Naive thymus-derived CD8-positive, alpha-beta T cell (primary cell): Measurements from ENCODE around the gene ARID1B. TPM values are rescaled to one million over a fixed set of nuclear protein-coding genes. Genes with fewer than 3 reads are reported as not detected.

Experiments
- ATAC-seq, 2 donors: fragments of 150-1000 bp; cut with Tn5 transposase in 1 of 2; sonication (Bioruptor Pico), chemical (Tn5 transposase) in 1 of 2; 1 replicate in 1 of 2; 2 replicates in 1 of 2; pipeline ENCODE4 v1.10.0; 2021; ENCODE audit warnings: mild to moderate bottlenecking in 2 of 2, moderate library complexity in 2 of 2
- POLR2A ChIA-PET: fragments of 350-600 bp; sonication (Branson Sonifier 250); formaldehyde crosslinking; loops from one replicate; lab custom pipeline; 2021; ENCODE audit warnings: antibody characterized with exemption; lab: Charles Lee
- DNase-seq, 10 donors: peaks; one replicate each; pipeline versions ENCODE4 v3.0.0 to v3.0.0-alpha.2; 2020 to 2022
- H3K27ac Mint-ChIP-seq, 10 donors: one replicate each; pipeline ENCODE4 v1.8.0; 2020 to 2022; ENCODE audit warnings: mild to moderate bottlenecking in 10 of 10, mixed read lengths in 10 of 10, moderate library complexity in 4 of 10, inconsistent platforms in 1 of 10
- H3K27me3 Mint-ChIP-seq, 5 donors: one replicate each; pipeline ENCODE4 v1.8.0; 2021 to 2022; ENCODE audit warnings: mixed read lengths in 5 of 5
- H3K36me3 Mint-ChIP-seq, 3 donors: one replicate each; pipeline ENCODE4 v1.8.0; 2020 to 2022; ENCODE audit warnings: mixed read lengths in 3 of 3, mild to moderate bottlenecking in 2 of 3, inconsistent platforms in 1 of 3
- H3K4me1 Mint-ChIP-seq, 4 donors: one replicate each; pipeline ENCODE4 v1.8.0; 2021 to 2022; ENCODE audit warnings: mixed read lengths in 4 of 4
- H3K4me3 Mint-ChIP-seq, 10 donors: one replicate each; pipeline ENCODE4 v1.8.0; 2020 to 2022; ENCODE audit warnings: mild to moderate bottlenecking in 10 of 10, mixed read lengths in 10 of 10, moderate library complexity in 6 of 10, inconsistent platforms in 1 of 10
- H3K9me3 Mint-ChIP-seq, 9 donors: one replicate each; pipeline ENCODE4 v1.8.0; 2020 to 2022; ENCODE audit warnings: mixed read lengths in 9 of 9, mild to moderate bottlenecking in 3 of 9, inconsistent platforms in 1 of 9, moderate library complexity in 1 of 9
- polyA plus RNA-seq, 3 donors: library from polyadenylated mRNA; unstranded; fragments of 300-500 nt; fragmentation: Illumina TruSeq; gene quantifications; one replicate each; pipeline ENCODE4 v1.2.3, GENCODE V29; 2021
- total RNA-seq, 8 experiments: library from RNA in 2 of 8; stranded (reverse) in 2 of 8; gene quantifications; one replicate each; pipeline ENCODE4 v1.2.3 and lab custom pipeline; 2021 to 2026

ARID1B gene
- total and polyA plus RNA-seq, 5 experiments from 2014 or later, result 9.0 to 122 (median 18.6) TPM

DNA sequence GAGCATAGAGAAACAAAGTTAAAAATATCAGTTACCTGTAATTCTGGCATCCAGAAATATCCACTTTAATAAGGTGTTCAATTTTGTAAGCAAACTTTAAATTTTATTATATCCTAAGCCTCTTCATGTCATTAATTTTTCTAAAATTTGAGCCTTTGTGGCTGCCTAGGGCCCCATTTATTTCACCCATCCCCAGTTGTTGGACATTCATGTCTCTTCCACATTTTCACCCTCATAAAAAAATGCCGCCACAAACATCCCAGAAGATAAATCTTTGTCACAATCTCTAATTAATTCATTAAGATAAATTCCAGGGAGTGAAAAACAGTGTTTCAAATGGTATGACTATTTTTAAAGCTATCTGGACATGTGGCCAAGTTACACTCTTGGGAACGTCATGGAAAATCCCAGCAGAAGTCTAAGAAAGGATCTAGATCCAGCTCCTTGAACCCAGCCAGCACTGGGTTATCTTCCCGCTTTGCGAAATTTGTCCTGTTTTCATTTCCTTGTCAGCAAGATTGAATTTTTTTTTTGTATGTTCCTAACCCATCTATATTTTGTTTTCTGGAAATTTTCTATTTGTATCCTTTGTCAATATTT is 448.9 kb downstream of the ARID1B start:
- DNase-seq, result no peak
- Mint-ChIP-seq H3K4me3 (no peak overlapping the region), H3K27ac (no peak overlapping the region), H3K36me3 (no peaks in the 10 kb centered on the region), H3K4me1 (peaks cover 21 to 51% (median 43%) of the 10 kb centered on the region in 4 donors), H3K9me3 (no peaks in the 10 kb centered on the region), H3K27me3 (peaks cover 0 to 23% (median 9%) of the 10 kb centered on the region in 5 donors)
- POLR2A ChIA-PET, result interaction anchor here (1.9 kb wide), 1 partner anchor 48 kb away, joined by 7 read pairs; no protein-coding TSS in a partner anchor
- ATAC-seq, result no peak

DNA sequence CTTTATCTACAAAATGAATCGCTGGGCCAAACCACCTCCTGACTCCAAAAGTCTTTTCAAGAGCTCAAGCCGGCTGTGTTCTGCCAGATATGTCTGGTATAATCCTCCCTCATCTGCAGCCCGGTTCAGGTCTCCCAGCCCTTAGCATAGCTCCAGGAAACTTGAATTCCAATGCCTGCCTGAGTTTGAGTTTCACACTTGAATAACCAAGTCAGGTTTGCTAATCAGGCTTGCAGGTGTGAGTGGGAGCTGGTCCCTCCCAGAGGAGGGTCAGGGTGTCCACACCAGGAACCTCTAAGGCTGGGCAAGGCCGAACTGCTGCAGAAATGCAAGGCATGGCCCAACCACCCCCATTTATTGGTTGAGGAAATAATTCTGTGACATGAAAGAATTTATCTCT is 449.6 kb downstream of the ARID1B start:
- Mint-ChIP-seq H3K27ac (no peak overlapping the region), H3K4me1 (peaks cover 16 to 45% (median 38%) of the 10 kb centered on the region in 4 donors), H3K4me3 (peak overlapping the region in 1 of 10 donors; percentile 26), H3K27me3 (peaks cover under 1 to 29% (median 13%) of the 10 kb centered on the region in 5 donors), H3K36me3 (no peaks in the 10 kb centered on the region), H3K9me3 (no peaks in the 10 kb centered on the region)
- DNase-seq (no peak), ATAC-seq (no peak)
- POLR2A ChIA-PET, result interaction anchor here (1.9 kb wide), 1 partner anchor 48 kb away, joined by 7 read pairs; no protein-coding TSS in a partner anchor

DNA sequence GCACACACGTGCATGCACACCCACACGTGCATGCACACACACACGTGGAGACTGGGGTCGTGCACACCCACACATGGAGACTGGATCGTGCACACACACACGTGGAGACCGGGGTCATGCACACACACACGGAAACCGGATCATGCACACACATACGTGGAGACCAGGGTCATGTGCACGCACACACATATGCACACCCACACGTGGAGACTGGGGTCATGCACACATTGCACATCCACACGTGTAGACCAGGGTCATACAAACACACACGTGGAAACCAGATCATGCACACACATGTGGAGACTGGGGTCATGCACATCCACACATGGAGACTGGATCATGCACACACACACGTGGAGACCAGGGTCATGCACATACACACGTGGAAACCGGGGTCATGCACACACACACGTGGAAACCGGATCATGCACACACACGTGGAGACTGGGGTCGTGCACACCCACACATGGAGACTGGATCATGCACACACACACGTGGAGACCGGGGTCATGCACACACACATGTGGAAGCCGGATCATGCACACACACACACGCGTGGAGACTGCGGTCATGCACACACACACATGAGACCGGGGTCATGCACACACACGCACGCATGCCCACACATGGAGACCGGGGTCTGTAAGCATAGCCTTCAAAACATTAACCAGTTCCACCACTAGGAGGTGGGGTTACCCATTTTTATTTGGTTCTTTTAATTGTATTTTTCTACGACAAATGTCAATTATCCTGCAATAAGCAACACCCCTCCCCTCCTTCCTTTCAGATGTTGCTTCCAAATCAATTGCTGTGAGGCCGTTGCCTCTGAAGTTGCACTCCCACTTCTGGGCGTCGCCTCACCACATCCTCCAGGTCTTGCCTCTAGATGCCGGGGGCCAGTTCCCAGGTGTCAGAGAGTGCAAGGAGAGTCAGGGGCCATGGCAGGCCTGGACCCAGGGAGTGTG is 450.3 kb downstream of the ARID1B start:
- Mint-ChIP-seq H3K4me3 (peak overlapping the region in 5 of 10 donors; percentile 15 to 62 (median 38)), H3K9me3 (no peaks in the 10 kb centered on the region), H3K36me3 (no peaks in the 10 kb centered on the region), H3K27ac (peak overlapping the region in 4 of 10 donors; percentile 5 to 69 (median 52)), H3K4me1 (peaks cover 13 to 39% (median 33%) of the 10 kb centered on the region in 4 donors), H3K27me3 (peaks cover 4 to 32% (median 14%) of the 10 kb centered on the region in 5 donors)
- POLR2A ChIA-PET, result interaction anchor here (1.5 to 1.9 kb wide), 2 partner anchors 46 to 47 kb away, joined by 5 to 7 read pairs; no protein-coding TSS in a partner anchor
- ATAC-seq (peak; percentile 49 to 69), DNase-seq (peak in 3 of 10 donors; percentile 28 to 35 (median 28))

DNA sequence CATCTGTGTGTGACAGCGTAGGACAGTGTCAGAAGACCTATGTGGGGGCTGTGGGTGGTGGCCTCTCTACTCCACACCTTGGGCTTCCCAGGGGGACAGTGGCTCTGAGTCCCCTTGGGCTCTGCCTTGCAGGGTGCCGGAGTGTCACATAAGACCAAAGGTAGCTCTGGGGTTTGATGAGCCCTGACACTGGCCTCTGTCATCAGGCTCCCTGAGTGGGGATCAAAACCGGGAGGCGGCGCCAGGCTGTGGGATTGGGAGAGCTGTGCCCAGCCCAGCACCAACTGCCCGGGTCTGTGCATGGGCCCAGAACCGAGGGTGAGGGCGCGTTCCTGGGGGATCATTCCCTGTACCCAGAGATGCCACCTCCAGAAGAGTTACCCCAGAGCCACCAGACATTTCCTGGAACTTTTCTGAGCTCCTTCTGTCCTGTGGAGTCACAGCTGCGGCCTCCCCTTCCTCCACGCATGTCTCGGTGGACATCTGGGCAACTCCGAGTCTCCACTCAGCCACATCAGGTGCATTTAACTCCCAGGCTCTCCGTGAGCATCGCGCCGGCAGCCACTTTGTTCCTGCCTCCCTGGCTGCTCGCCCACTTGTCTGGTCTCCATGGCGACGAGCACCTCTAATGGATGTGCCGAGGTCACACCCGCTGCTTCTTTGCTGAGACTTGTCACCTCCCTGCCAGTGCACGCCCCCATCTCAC is 451.4 kb downstream of the ARID1B start:
- Mint-ChIP-seq H3K36me3 (no peaks in the 10 kb centered on the region), H3K4me3 (peak overlapping the region in 2 of 10 donors; percentile 16 to 34), H3K4me1 (peaks cover 6 to 28% (median 23%) of the 10 kb centered on the region in 4 donors), H3K27me3 (peaks cover 11 to 38% (median 22%) of the 10 kb centered on the region in 5 donors), H3K9me3 (no peaks in the 10 kb centered on the region), H3K27ac (peak overlapping the region in 6 of 10 donors; percentile 23 to 60 (median 52))
- POLR2A ChIA-PET, result interaction anchor here (1.5 kb wide), 1 partner anchor 45 kb away, joined by 5 read pairs; no protein-coding TSS in a partner anchor
- DNase-seq (no peak), ATAC-seq (peak; percentile 23 to 33)

GRCh38 chr6:157229132-157229618 is 452.0 kb downstream of the ARID1B start:
- peaks cover 14 to 44% (median 25%) of the 10 kb centered on the region in 5 donors for H3K27me3 Mint-ChIP-seq
- H3K4me3 Mint-ChIP-seq, result peak overlapping the region in 3 of 10 donors; percentile 16 to 41 (median 34)
- H3K27ac Mint-ChIP-seq, result peak overlapping the region in 5 of 10 donors; percentile 23 to 60 (median 53)
- DNase-seq, result no peak
- ATAC-seq, result no peak
- H3K4me1 Mint-ChIP-seq, result peaks cover 5 to 26% (median 23%) of the 10 kb centered on the region in 4 donors
- no peaks in the 10 kb centered on the region for H3K9me3 Mint-ChIP-seq
- POLR2A ChIA-PET, result interaction anchor here (1.5 kb wide), 1 partner anchor 45 kb away, joined by 5 read pairs; no protein-coding TSS in a partner anchor
- no peaks in the 10 kb centered on the region for H3K36me3 Mint-ChIP-seq

- Mint-ChIP-seq H3K27me3 (peaks cover 16 to 49% (median 27%) of the 10 kb centered on the region in 5 donors), H3K36me3 (no peaks in the 10 kb centered on the region), H3K27ac (no peak overlapping the region), H3K9me3 (no peaks in the 10 kb centered on the region), H3K4me3 (no peak overlapping the region), H3K4me1 (peaks cover 7 to 28% (median 25%) of the 10 kb centered on the region in 4 donors)
- DNase-seq, result no peak
- no peak for ATAC-seq
- POLR2A ChIA-PET, result no interaction called here
Measured at GRCh38 chr6:157229713-157230112, 452.5 kb downstream of the ARID1B start.

DNA sequence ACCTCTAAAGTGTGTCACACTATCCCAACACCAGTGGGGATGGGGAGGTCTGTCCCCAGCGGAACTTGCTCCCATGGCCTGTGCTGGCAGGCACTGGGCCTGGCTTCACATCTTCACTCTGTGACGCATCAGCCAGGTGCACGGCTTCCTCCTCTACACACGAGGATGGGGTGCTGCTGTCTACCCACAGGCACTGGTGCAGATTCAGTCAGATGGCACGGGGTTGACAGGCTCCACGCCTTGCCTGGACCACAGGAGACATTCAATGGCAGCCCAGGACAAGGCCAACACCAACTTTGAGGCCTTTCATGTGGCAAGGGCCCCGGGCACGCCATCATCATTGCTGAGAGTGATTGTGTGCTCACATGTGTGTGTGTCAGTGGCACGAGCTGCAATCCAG is 453.7 kb downstream of the ARID1B start:
- Mint-ChIP-seq H3K9me3 (no peaks in the 10 kb centered on the region), H3K27ac (no peak overlapping the region), H3K4me3 (no peak overlapping the region), H3K36me3 (no peaks in the 10 kb centered on the region), H3K27me3 (peaks cover 19 to 61% (median 35%) of the 10 kb centered on the region in 5 donors), H3K4me1 (peaks cover 13 to 38% (median 35%) of the 10 kb centered on the region in 4 donors)
- POLR2A ChIA-PET, result interaction anchor here (0.6 kb wide), 1 partner anchor 19 kb away, joined by 3 read pairs; no protein-coding TSS in a partner anchor
- no peak for ATAC-seq
- no peak for DNase-seq

GRCh38 chr6:157232161-157232895 is 455.1 kb downstream of the ARID1B start:
- Mint-ChIP-seq H3K9me3 (no peaks in the 10 kb centered on the region), H3K27me3 (peaks cover 23 to 63% (median 41%) of the 10 kb centered on the region in 5 donors), H3K27ac (peak overlapping the region in 1 of 10 donors; percentile 40), H3K4me1 (peaks cover 13 to 35% (median 29%) of the 10 kb centered on the region in 4 donors), H3K36me3 (no peaks in the 10 kb centered on the region), H3K4me3 (peak overlapping the region in 1 of 10 donors; percentile 7)
- ATAC-seq, result no peak
- DNase-seq, result no peak
- POLR2A ChIA-PET, result interaction anchor here (1.4 kb wide), 1 partner anchor 9 kb away, joined by 6 read pairs; no protein-coding TSS in a partner anchor

DNA sequence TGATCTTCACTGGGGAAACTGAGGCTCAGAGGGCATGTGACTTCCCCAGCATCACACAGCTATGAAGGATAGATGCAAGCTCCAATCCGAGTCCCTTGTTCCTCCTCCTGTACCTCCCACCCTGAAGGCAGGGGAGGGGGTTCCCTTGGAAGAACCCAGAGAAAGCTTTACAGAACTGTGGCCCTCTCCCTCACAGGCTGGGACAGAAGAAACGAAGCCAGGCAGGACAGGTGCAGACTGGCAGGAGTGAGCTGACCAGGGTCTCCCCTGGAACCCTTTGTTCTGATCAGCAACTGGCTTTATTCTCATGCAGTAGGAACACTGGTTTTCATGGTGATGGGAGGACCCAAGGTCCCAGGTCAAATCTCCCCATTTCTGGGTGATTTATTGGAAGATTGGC is 456.0 kb downstream of the ARID1B start:
- H3K4me3 Mint-ChIP-seq, result peak overlapping the region in 1 of 10 donors; percentile 24
- peaks cover 0 to 6% (median 0%) of the 10 kb centered on the region in 9 donors for H3K9me3 Mint-ChIP-seq
- no peak for DNase-seq
- POLR2A ChIA-PET, result interaction anchor here (1.4 kb wide), 1 partner anchor 10 kb away, joined by 6 read pairs; no protein-coding TSS in a partner anchor
- peaks cover 26 to 63% (median 44%) of the 10 kb centered on the region in 5 donors for H3K27me3 Mint-ChIP-seq
- no peak overlapping the region for H3K27ac Mint-ChIP-seq
- peaks cover 11 to 31% (median 22%) of the 10 kb centered on the region in 4 donors for H3K4me1 Mint-ChIP-seq
- no peaks in the 10 kb centered on the region for H3K36me3 Mint-ChIP-seq
- no peak for ATAC-seq

- POLR2A ChIA-PET, result interaction anchor here (1.4 kb wide), 1 partner anchor 10 kb away, joined by 6 read pairs; no protein-coding TSS in a partner anchor
- Mint-ChIP-seq H3K27me3 (peaks cover 26 to 63% (median 48%) of the 10 kb centered on the region in 5 donors), H3K4me3 (peak overlapping the region in 5 of 10 donors; percentile 9 to 100 (median 34)), H3K4me1 (peaks cover 12 to 31% (median 20%) of the 10 kb centered on the region in 4 donors), H3K36me3 (no peaks in the 10 kb centered on the region), H3K27ac (peak overlapping the region in 1 of 10 donors; percentile 49), H3K9me3 (peaks cover 0 to 11% (median 0%) of the 10 kb centered on the region in 9 donors)
- ATAC-seq, result no peak
- DNase-seq, result no peak
Measured at GRCh38 chr6:157233686-157234085, 456.5 kb downstream of the ARID1B start.
